Measurements from ENCODE around the gene MCC. TPM values are rescaled to one million over a fixed set of nuclear protein-coding genes. Genes with fewer than 3 reads are reported as not detected.

The MCC gene
- total RNA-seq, 4 donors from 2014 or later = 5.1 to 22.3 (median 13.0) TPM

GRCh38 chr5:113447498-113448050, 40.7 kb downstream of the MCC start:
- Histone ChIP-seq H3K4me3 (replicated peaks in 1 of 3) (no peak overlapping the region), H3K27ac (no peak overlapping the region), H3K27me3 (no peaks in the 10 kb centered on the region), H3K9me3 (no peaks in the 10 kb centered on the region), H3K36me3 (no peaks in the 10 kb centered on the region), H3K4me1 (no peaks in the 10 kb centered on the region)
- TF ChIP-seq POLR2A (IDR thresholded peaks at IDR 0.05) = no peak
- no peak for TF ChIP-seq CTCF (IDR thresholded peaks at IDR 0.05)
- intact Hi-C loops (cut with DNase I) = no loop called here
- no peak for DNase-seq
- 69 to 82% methylated on average over 4 of the region's 4 CpGs for WGBS, 2 donors

GRCh38 chr5:113446358-113446927, 41.8 kb downstream of the MCC start:
- intact Hi-C loops (cut with DNase I) = no loop called here
- Histone ChIP-seq H3K27ac (no peak overlapping the region), H3K36me3 (no peaks in the 10 kb centered on the region), H3K27me3 (no peaks in the 10 kb centered on the region), H3K4me3 (replicated peaks in 1 of 3) (no peak overlapping the region), H3K9me3 (no peaks in the 10 kb centered on the region), H3K4me1 (no peaks in the 10 kb centered on the region)
- DNase-seq = no peak
- WGBS, 2 donors = 82 to 92% methylated on average over 2 of the region's 2 CpGs
- TF ChIP-seq POLR2A (IDR thresholded peaks at IDR 0.05) (no peak), CTCF (IDR thresholded peaks at IDR 0.05) (no peak)

GRCh38 chr5:113437111-113437510, 51.1 kb downstream of the MCC start:
- H3K27ac ChIP-seq = no peak overlapping the region
- no peaks in the 10 kb centered on the region for H3K27me3 ChIP-seq
- no peaks in the 10 kb centered on the region for H3K36me3 ChIP-seq
- H3K4me1 ChIP-seq = no peaks in the 10 kb centered on the region
- intact Hi-C loops (cut with DNase I) = no loop called here
- no peaks in the 10 kb centered on the region for H3K9me3 ChIP-seq
- TF ChIP-seq CTCF (IDR thresholded peaks at IDR 0.05) = no peak
- no peak for TF ChIP-seq POLR2A (IDR thresholded peaks at IDR 0.05)
- WGBS, 2 donors = 76 to 83% methylated on average over 1 of the region's 1 CpG
- DNase-seq = no peak
- H3K4me3 ChIP-seq (replicated peaks in 1 of 3) = no peak overlapping the region

- Histone ChIP-seq H3K36me3 (no peaks in the 10 kb centered on the region), H3K9me3 (no peaks in the 10 kb centered on the region), H3K4me3 (replicated peaks in 1 of 3) (no peak overlapping the region), H3K4me1 (no peaks in the 10 kb centered on the region), H3K27me3 (no peaks in the 10 kb centered on the region), H3K27ac (no peak overlapping the region)
- WGBS, 2 donors = 76 to 85% methylated on average over 4 of the region's 4 CpGs
- no peak for DNase-seq
- intact Hi-C loops (cut with DNase I) = no loop called here
- TF ChIP-seq POLR2A (IDR thresholded peaks at IDR 0.05) (no peak), CTCF (IDR thresholded peaks at IDR 0.05) (no peak)
Measured at GRCh38 chr5:113435575-113435974, 52.7 kb downstream of the MCC start.

GRCh38 chr5:113434889-113435288, 53.4 kb downstream of the MCC start, which contains the start of gene TSSK1B:
TSS of gene TSSK1B (minus strand) at chr5:113434989. CDS start at chr5:113434839, 150 bp downstream.
- Histone ChIP-seq H3K4me1 (no peaks in the 10 kb centered on the region), H3K36me3 (no peaks in the 10 kb centered on the region), H3K4me3 (replicated peaks in 1 of 3) (no peak within 1 kb of the TSS), H3K9me3 (no peaks in the 10 kb centered on the region), H3K27ac (no peak within 1 kb of the TSS), H3K27me3 (no peaks in the 10 kb centered on the region)
- 91 to 92% methylated on average over 3 of the region's 3 CpGs for WGBS, 2 donors
- intact Hi-C loops (cut with DNase I) = no loop called here
- no peak for DNase-seq
- TF ChIP-seq CTCF (IDR thresholded peaks at IDR 0.05) (no peak), POLR2A (IDR thresholded peaks at IDR 0.05) (no peak)

Measured in thyroid gland (tissue), 4 donors.